Measurements from ENCODE around the gene RAPGEF4. TPM values are rescaled to one million over a fixed set of nuclear protein-coding genes. Genes with fewer than 3 reads are reported as not detected.

Gene RAPGEF4
- total RNA-seq, 2 experiments from 2014 or later: 0.85 to 1.3 TPM

DNA sequence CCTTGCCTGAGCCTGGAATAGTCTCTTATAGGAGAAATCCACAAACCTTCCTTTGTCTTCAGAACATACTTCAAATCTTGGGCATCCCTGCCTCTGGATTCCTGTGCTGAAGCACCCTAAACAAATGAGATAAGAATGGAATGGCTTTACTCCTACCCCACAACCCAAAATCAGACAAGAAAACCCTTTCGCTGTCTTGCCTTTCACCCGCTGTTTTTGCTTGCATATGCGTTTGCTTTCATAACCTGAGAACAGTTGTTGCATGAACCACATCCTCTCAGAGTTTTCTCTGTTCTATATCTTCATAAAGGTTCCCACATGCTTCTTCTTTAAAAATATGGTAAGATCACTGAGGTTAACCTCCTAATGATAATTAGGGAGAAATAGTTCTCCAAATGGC, 207.9 kb downstream of the RAPGEF4 start:
- ChIA-PET POLR2A (no interaction called here), CTCF (interaction anchor here (2.3 kb wide), 1 partner anchor 12 kb away, joined by 22 read pairs; no protein-coding TSS in a partner anchor)
- intact Hi-C loops (cut with micrococcal nuclease): no loop called here
- Mint-ChIP-seq H3K4me1 (ENCODE audit: low read depth) (peaks cover 30% of the 10 kb centered on the region), H3K4me3 (peak overlapping the region; percentile 48), H3K27ac (peak overlapping the region; percentile 81), H3K36me3 (ENCODE audit: low read depth) (peaks cover 6% of the 10 kb centered on the region), H3K9me3 (peaks cover 12% of the 10 kb centered on the region), H3K27me3 (peaks cover 2% of the 10 kb centered on the region)
- ATAC-seq (peak; percentile 68), DNase-seq (peak; percentile 29)
- TF ChIP-seq, protein P1, sequence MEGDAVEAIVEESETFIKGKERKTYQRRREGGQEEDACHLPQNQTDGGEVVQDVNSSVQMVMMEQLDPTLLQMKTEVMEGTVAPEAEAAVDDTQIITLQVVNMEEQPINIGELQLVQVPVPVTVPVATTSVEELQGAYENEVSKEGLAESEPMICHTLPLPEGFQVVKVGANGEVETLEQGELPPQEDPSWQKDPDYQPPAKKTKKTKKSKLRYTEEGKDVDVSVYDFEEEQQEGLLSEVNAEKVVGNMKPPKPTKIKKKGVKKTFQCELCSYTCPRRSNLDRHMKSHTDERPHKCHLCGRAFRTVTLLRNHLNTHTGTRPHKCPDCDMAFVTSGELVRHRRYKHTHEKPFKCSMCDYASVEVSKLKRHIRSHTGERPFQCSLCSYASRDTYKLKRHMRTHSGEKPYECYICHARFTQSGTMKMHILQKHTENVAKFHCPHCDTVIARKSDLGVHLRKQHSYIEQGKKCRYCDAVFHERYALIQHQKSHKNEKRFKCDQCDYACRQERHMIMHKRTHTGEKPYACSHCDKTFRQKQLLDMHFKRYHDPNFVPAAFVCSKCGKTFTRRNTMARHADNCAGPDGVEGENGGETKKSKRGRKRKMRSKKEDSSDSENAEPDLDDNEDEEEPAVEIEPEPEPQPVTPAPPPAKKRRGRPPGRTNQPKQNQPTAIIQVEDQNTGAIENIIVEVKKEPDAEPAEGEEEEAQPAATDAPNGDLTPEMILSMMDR (IDR thresholded peaks at IDR 0.05): no peak

DNA sequence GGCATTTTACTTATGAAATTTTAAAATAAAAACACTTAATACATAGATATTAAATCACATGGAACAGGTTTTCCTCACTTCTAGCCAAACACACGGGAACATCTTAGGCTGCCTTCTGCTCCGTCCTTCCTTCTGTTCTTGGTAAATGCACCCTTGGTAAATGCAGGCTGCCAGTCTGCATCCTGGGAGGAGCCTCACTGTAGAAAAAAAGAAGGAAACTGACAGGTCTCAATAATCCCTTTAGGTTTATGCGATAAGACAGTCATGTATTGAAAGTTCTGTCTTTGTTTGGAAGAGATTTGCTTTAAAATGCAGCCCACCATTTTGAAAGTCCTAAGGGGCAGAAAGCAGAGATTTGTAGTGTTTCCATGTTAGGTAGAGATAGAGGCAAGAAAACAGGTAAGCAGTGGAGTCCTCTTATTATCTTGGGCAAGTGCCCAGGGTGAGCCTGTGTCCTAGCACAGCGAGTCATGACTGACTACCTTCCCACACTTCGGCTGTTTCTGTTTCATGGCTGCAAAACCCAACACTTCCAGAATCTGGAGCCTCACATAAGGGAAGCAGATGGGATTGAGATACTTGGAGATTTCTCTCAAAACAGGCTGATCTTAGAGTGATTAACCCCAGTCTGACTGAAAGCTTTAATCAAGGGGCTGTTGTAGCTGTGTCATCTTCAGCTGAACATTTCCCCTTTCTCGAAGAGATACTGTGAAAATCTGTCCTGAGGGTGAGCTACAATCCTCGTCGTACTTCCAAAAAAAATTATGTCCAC, 208.6 kb downstream of the RAPGEF4 start:
- peak overlapping the region; percentile 81 for H3K27ac Mint-ChIP-seq
- ChIA-PET POLR2A (interaction anchor here (0.7 kb wide), 1 partner anchor 25 kb away, joined by 3 read pairs; no protein-coding TSS in a partner anchor), CTCF (interaction anchor here (0.9 to 2.2 kb wide), 2 partner anchors 11 to 13 kb away, joined by 3 to 13 read pairs; no protein-coding TSS in a partner anchor)
- ATAC-seq (peak; percentile 57), DNase-seq (no peak)
- peaks cover 30% of the 10 kb centered on the region for H3K4me1 Mint-ChIP-seq (ENCODE audit: low read depth)
- H3K36me3 Mint-ChIP-seq (ENCODE audit: low read depth): peaks cover 6% of the 10 kb centered on the region
- H3K9me3 Mint-ChIP-seq: peaks cover 12% of the 10 kb centered on the region
- intact Hi-C loops (cut with micrococcal nuclease): no loop called here
- peaks cover 2% of the 10 kb centered on the region for H3K27me3 Mint-ChIP-seq
- peak overlapping the region; percentile 28 for H3K4me3 Mint-ChIP-seq
- TF ChIP-seq, protein P1 (IDR thresholded peaks at IDR 0.05): no peak

DNA sequence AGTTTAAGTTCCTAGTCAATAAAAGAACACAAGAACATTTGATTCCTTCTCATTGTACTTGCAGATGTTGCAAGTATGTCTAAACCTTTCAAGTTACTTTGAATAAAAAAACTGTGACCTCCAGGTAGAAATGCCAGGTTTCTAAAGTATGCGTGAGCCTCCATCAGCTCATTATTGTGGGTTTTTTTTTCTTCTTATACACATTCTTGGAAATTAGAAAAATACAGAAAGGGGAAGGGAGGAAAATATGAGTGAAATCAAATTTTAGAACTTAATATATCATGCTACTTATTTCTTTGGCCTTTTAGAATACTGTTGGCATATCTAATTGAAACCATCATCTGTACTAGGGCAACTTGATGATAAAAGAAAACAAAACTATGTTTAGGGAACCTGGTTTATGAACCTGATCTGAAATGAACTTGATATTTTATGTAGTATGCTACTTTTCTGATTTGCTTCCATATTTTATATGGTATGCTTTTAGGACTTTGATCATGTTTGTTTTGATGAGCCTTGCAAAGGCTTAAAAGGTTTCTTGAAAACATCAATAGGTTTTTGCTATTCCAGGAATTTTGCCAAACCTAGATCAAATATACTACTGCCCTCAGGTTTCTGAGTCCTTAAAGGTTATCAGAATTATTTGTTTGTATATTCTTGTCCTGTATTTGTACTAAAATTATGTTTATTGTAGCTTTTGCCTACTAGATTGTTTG, 209.3 kb downstream of the RAPGEF4 start:
- intact Hi-C loops (cut with micrococcal nuclease): no loop called here
- ATAC-seq (peak; percentile 60), DNase-seq (no peak)
- H3K4me1 Mint-ChIP-seq (ENCODE audit: low read depth): peaks cover 30% of the 10 kb centered on the region
- peaks cover 5% of the 10 kb centered on the region for H3K9me3 Mint-ChIP-seq
- H3K27ac Mint-ChIP-seq: peak overlapping the region; percentile 81
- POLR2A ChIA-PET: interaction anchor here (0.7 kb wide), 1 partner anchor 25 kb away, joined by 3 read pairs; no protein-coding TSS in a partner anchor
- H3K36me3 Mint-ChIP-seq (ENCODE audit: low read depth): peaks cover 3% of the 10 kb centered on the region
- TF ChIP-seq, protein P1 (IDR thresholded peaks at IDR 0.05): no peak
- H3K4me3 Mint-ChIP-seq: peak overlapping the region; percentile 28
- peaks cover 2% of the 10 kb centered on the region for H3K27me3 Mint-ChIP-seq
- CTCF ChIA-PET: interaction anchor here (0.9 to 2.2 kb wide), 2 partner anchors 12 to 13 kb away, joined by 3 to 13 read pairs; no protein-coding TSS in a partner anchor

GRCh38 chr2:172945510-172945850, 209.8 kb downstream of the RAPGEF4 start:
- POLR2A ChIA-PET: no interaction called here
- H3K36me3 Mint-ChIP-seq (ENCODE audit: low read depth): peaks cover 1% of the 10 kb centered on the region
- H3K4me1 Mint-ChIP-seq (ENCODE audit: low read depth): peaks cover 30% of the 10 kb centered on the region
- H3K9me3 Mint-ChIP-seq: peaks cover under 1% of the 10 kb centered on the region
- DNase-seq (no peak), ATAC-seq (no peak)
- peak overlapping the region; percentile 81 for H3K27ac Mint-ChIP-seq
- CTCF ChIA-PET: interaction anchor here (2.2 kb wide), 1 partner anchor 14 kb away, joined by 13 read pairs; no protein-coding TSS in a partner anchor
- intact Hi-C loops (cut with micrococcal nuclease): no loop called here
- no peak overlapping the region for H3K4me3 Mint-ChIP-seq
- TF ChIP-seq, protein P1 (IDR thresholded peaks at IDR 0.05): no peak
- peaks cover 2% of the 10 kb centered on the region for H3K27me3 Mint-ChIP-seq

Data from activated CD8-positive, alpha-beta T cell treated with anti-CD3 and anti-CD28 coated beads for 36 hours (primary cell).